H1 (cell line): ENCODE measurements around the gene GYPE. TPM values are rescaled to one million over a fixed set of nuclear protein-coding genes. Genes with fewer than 3 reads are reported as not detected.

Source experiments
- CTCF ChIA-PET: fragments of 300-600 bp; sonication (Branson Sonifier 250); formaldehyde crosslinking; loops from one replicate; lab custom pipeline; 2021; ENCODE audit not compliant: partially characterized antibody; lab: Charles Lee
- POLR2A ChIA-PET: fragments of 300-600 bp; sonication (Branson Sonifier 250); formaldehyde crosslinking; loops from one replicate; lab custom pipeline; 2021; ENCODE audit warnings: inconsistent platforms; ENCODE audit not compliant: partially characterized antibody; lab: Charles Lee
- DNase-seq, 2 experiments: peaks; one replicate each; pipeline versions ENCODE4 v3.0.0 to v3.0.0-alpha.2; 2010 to 2022; ENCODE audit warnings: low spot score in 2 of 2, low read depth in 1 of 2, mixed read lengths in 1 of 2
- FAIRE-seq: peaks from 2 replicates; lab custom pipeline; 2011; peaks lifted over from hg19 to GRCh38; lab: Jason Lieb, UNC
- H2AFZ ChIP-seq: 2 replicates; pipeline ENCODE4 v1.8.1; 2012; ENCODE audit warnings: low read length, inconsistent platforms
- H2AK5ac ChIP-seq: 2 replicates; pipeline ENCODE4 v1.6.1; 2013; ENCODE audit warnings: low read depth, low read length
- H2BK120ac ChIP-seq: replicated peaks from 2 replicates; pipeline ENCODE3; 2013; ENCODE audit warnings: low read depth, low read length, inconsistent platforms
- H2BK12ac ChIP-seq: 2 replicates; pipeline ENCODE4 v1.6.1; 2013; ENCODE audit warnings: low read depth, low read length
- H2BK15ac ChIP-seq: 2 replicates; pipeline ENCODE4 v1.6.1; 2013; ENCODE audit warnings: low read length
- H2BK20ac ChIP-seq: 2 replicates; pipeline ENCODE4 v1.6.1; 2013; ENCODE audit warnings: low read length
- H2BK5ac ChIP-seq: 2 replicates; pipeline ENCODE4 v1.6.1; 2013; ENCODE audit warnings: low read depth, low read length
- H3K14ac ChIP-seq: 2 replicates; pipeline ENCODE4 v1.6.1; 2013; ENCODE audit warnings: inconsistent platforms; ENCODE audit not compliant: insufficient read length
- H3K18ac ChIP-seq: 2 replicates; pipeline ENCODE4 v1.6.1; 2013; ENCODE audit warnings: low read length; ENCODE audit errors: extremely low read depth
- H3K23ac ChIP-seq: 2 replicates; pipeline ENCODE4 v1.6.1; 2013; ENCODE audit warnings: inconsistent platforms; ENCODE audit not compliant: insufficient read length
- H3K23me2 ChIP-seq: 2 replicates; pipeline ENCODE4 v1.6.1; 2013; ENCODE audit warnings: low read depth, low read length
- H3K27ac ChIP-seq: 2 replicates; pipeline ENCODE4 v1.6.1; 2011; ENCODE audit warnings: low read depth, low read length, inconsistent platforms
- H3K27me3 ChIP-seq, 4 experiments: replicated peaks in 1 of 4; 1 replicate in 1 of 4; 2 replicates in 3 of 4; pipeline versions ENCODE4 v1.6.1 to v1.8.1; 2011 to 2013; ENCODE audit warnings: low read length in 3 of 4, mild to moderate bottlenecking in 3 of 4, inconsistent platforms in 2 of 4, mixed read lengths in 2 of 4, moderate library complexity in 1 of 4; ENCODE audit not compliant: control insufficient read depth in 3 of 4, insufficient read depth in 3 of 4; ENCODE audit errors: extremely low read depth in 1 of 4
- H3K36me3 ChIP-seq, 4 experiments: 2 replicates each; pipeline versions ENCODE4 v1.6.1 to v1.8.1; 2011 to 2013; ENCODE audit warnings: mild to moderate bottlenecking in 4 of 4, low read length in 3 of 4, moderate library complexity in 2 of 4, control low read depth in 1 of 4, inconsistent platforms in 1 of 4; ENCODE audit not compliant: insufficient read depth in 4 of 4, control insufficient read depth in 2 of 4
- H3K4ac ChIP-seq: replicated peaks from 2 replicates; pipeline ENCODE3; 2013; ENCODE audit warnings: low read length, low read depth, mixed read lengths, inconsistent platforms; ENCODE audit not compliant: insufficient read length
- H3K4me1 ChIP-seq, 4 experiments: replicated peaks in 1 of 4; 1 replicate in 1 of 4; 2 replicates in 3 of 4; pipeline versions ENCODE4 v1.6.1 to v1.8.1; 2011 to 2013; ENCODE audit warnings: low read length in 3 of 4, inconsistent platforms in 2 of 4, mixed read lengths in 1 of 4; ENCODE audit not compliant: insufficient read depth in 4 of 4, control insufficient read depth in 3 of 4
- H3K4me2 ChIP-seq, 2 experiments: 2 replicates each; pipeline versions ENCODE4 v1.6.1 to v1.8.1; 2011 to 2013; ENCODE audit warnings: low read depth in 2 of 2, low read length in 2 of 2, control low read depth in 1 of 2, inconsistent platforms in 1 of 2, mild to moderate bottlenecking in 1 of 2; ENCODE audit not compliant: insufficient read depth in 1 of 2
- H3K4me3 ChIP-seq, 4 experiments: fragments of 200-600, 300-600 bp in 1 of 4; sonication (generic), shearing (Covaris generic), sonication (Bioruptor Twin) in 1 of 4; 2 replicates each; pipeline versions ENCODE4 v1.5.1 to v1.8.1; 2011 to 2016; ENCODE audit warnings: low read length in 4 of 4, low read depth in 3 of 4, control low read depth in 2 of 4, inconsistent platforms in 2 of 4, mild to moderate bottlenecking in 2 of 4, mixed read lengths in 1 of 4, moderate library complexity in 1 of 4; ENCODE audit not compliant: insufficient read depth in 2 of 4; ENCODE audit errors: extremely low read depth in 1 of 4
- H3K56ac ChIP-seq: replicated peaks from 2 replicates; pipeline ENCODE3; 2013; ENCODE audit warnings: low read depth, mild to moderate bottlenecking, mixed read lengths, low read length, inconsistent platforms; ENCODE audit not compliant: insufficient read length
- H3K79me1 ChIP-seq: 2 replicates; pipeline ENCODE4 v1.6.1; 2013; ENCODE audit warnings: low read depth, low read length, control low read depth
- H3K79me2 ChIP-seq, 2 experiments: 2 replicates each; pipeline versions ENCODE4 v1.6.1 to v1.8.1; 2012 to 2013; ENCODE audit warnings: low read length in 2 of 2, mild to moderate bottlenecking in 2 of 2, inconsistent platforms in 1 of 2; ENCODE audit not compliant: insufficient read depth in 2 of 2, control insufficient read depth in 1 of 2
- H3K9ac ChIP-seq, 4 experiments: replicated peaks in 1 of 4; 1 replicate in 1 of 4; 2 replicates in 3 of 4; pipeline versions ENCODE4 v1.6.1 to v1.8.1; 2011 to 2013; ENCODE audit warnings: low read depth in 3 of 4, low read length in 3 of 4, control low read depth in 2 of 4, mild to moderate bottlenecking in 2 of 4, moderate library complexity in 2 of 4, inconsistent platforms in 1 of 4; ENCODE audit errors: extremely low read depth in 1 of 4
- H3K9me3 ChIP-seq, 2 experiments: 2 replicates each; pipeline versions ENCODE4 v1.6.1 to v1.8.1; 2012 to 2013; ENCODE audit warnings: mild to moderate bottlenecking in 2 of 2, moderate library complexity in 2 of 2, control low read depth in 1 of 2, inconsistent platforms in 1 of 2, low read depth in 1 of 2, low read length in 1 of 2, mixed read lengths in 1 of 2; ENCODE audit not compliant: insufficient read depth in 2 of 2
- H4K20me1 ChIP-seq, 2 experiments: replicated peaks in 1 of 2; 2 replicates each; pipeline versions ENCODE3 to v1.8.1; 2011 to 2013; ENCODE audit warnings: inconsistent platforms in 2 of 2, low read length in 2 of 2, mild to moderate bottlenecking in 1 of 2; ENCODE audit not compliant: insufficient read depth in 2 of 2, control insufficient read depth in 1 of 2
- H4K5ac ChIP-seq: 2 replicates; pipeline ENCODE4 v1.6.1; 2013; ENCODE audit warnings: low read length, low read depth, mixed read lengths, inconsistent platforms; ENCODE audit not compliant: insufficient read length
- H4K8ac ChIP-seq: 2 replicates; pipeline ENCODE4 v1.8.0; 2013; ENCODE audit warnings: mild to moderate bottlenecking, moderate library complexity, low read length, inconsistent platforms; ENCODE audit not compliant: insufficient read depth; ENCODE audit errors: extremely low read depth
- H4K91ac ChIP-seq: replicated peaks from 2 replicates; pipeline ENCODE3; 2013; ENCODE audit warnings: low read length, mixed read lengths, inconsistent platforms; ENCODE audit not compliant: insufficient read length
- ASH2L ChIP-seq: fragments of 200-600, 300-600 bp; sonication (generic); IDR thresholded peaks from one replicate; pipeline ENCODE4 v1.7.1; 2017; ENCODE audit warnings: low read length
- BCL11A ChIP-seq, 2 experiments: IDR thresholded peaks; one replicate each; pipeline ENCODE4 v1.6.1; 2011; ENCODE audit warnings: low read depth in 2 of 2, low read length in 2 of 2, mild to moderate bottlenecking in 2 of 2
- CHD1 ChIP-seq: IDR thresholded peaks from 2 replicates; pipeline ENCODE4 v1.6.1; 2012; ENCODE audit warnings: low read depth, low read length, improper control_type of control experiment
- EGR1 ChIP-seq: IDR thresholded peaks from 2 replicates; pipeline ENCODE4 v1.6.1; 2011; ENCODE audit warnings: low read depth, low read length, borderline replicate concordance
- JUN ChIP-seq: IDR thresholded peaks from 2 replicates; pipeline ENCODE4 v1.6.1; 2011; ENCODE audit warnings: low read depth, mild to moderate bottlenecking, improper control_type of control experiment, low read length
- KDM4A ChIP-seq: IDR thresholded peaks from one replicate; pipeline ENCODE4 v1.7.1; 2012; ENCODE audit warnings: low read depth, mild to moderate bottlenecking, moderate library complexity, low read length, inconsistent platforms; ENCODE audit not compliant: severe bottlenecking
- KDM5A ChIP-seq: fragments of 200-600 bp; IDR thresholded peaks from 2 replicates; pipeline ENCODE4 v1.7.1; 2012; ENCODE audit warnings: mild to moderate bottlenecking, low read length, inconsistent platforms, mixed read lengths
- NANOG ChIP-seq: IDR thresholded peaks from 2 replicates; pipeline ENCODE4 v1.6.1; 2011; ENCODE audit warnings: low read length, low read depth, mild to moderate bottlenecking, inconsistent platforms; ENCODE audit not compliant: insufficient read depth, poor library complexity, severe bottlenecking
- RBBP5 ChIP-seq: IDR thresholded peaks from 2 replicates; pipeline ENCODE4 v1.7.1; 2012; ENCODE audit warnings: low read depth, mild to moderate bottlenecking, inconsistent platforms, low read length, moderate library complexity, borderline replicate concordance
- SIX5 ChIP-seq: IDR thresholded peaks from 2 replicates; pipeline ENCODE4 v1.6.1; 2011; ENCODE audit warnings: mild to moderate bottlenecking, low read depth, low read length
- SP1 ChIP-seq: IDR thresholded peaks from 2 replicates; pipeline ENCODE4 v1.6.1; 2011; ENCODE audit warnings: low read depth, low read length
- SP2 ChIP-seq: IDR thresholded peaks from 2 replicates; pipeline ENCODE4 v1.6.1; 2012; ENCODE audit warnings: mild to moderate bottlenecking, low read length, inconsistent platforms
- SP4 ChIP-seq: IDR thresholded peaks from 2 replicates; pipeline ENCODE4 v1.6.1; 2012; ENCODE audit warnings: low read length, inconsistent platforms
- polyA plus RNA-seq, 7 experiments: library from polyadenylated mRNA; depleted of rRNA in 3 of 7; stranded (reverse) in 5 of 7; unstranded in 2 of 7; fragments of >200 nt in 5 of 7; fragments of 200-250 nt in 2 of 7; gene quantifications; 1 replicate in 5 of 7; 2 replicates in 1 of 7; 4 replicates in 1 of 7; pipeline versions ENCODE4 v1.2.1 to v1.2.3, GENCODE V29; 2011 to 2013; ENCODE audit warnings: missing spikeins in 2 of 7, mixed read lengths in 2 of 7
- total RNA-seq: library from RNA; stranded (reverse); fragmentation: NEBNext Ultra II Directional; extraction: Animal tissue kit (Norgen Biotek cat#: 25700); gene quantifications from 2 replicates; pipeline ENCODE4 v1.2.1, GENCODE V29; 2021
- TF ChIP-seq, protein P1 (sequence below): IDR thresholded peaks from 2 replicates; pipeline ENCODE4 v1.6.1; 2012; ENCODE audit warnings: inconsistent platforms

GYPE gene
- total and polyA plus RNA-seq, 2 of the 8 experiments (the other 6 are each of a cell fraction or from before 2014, with no cell fraction given) = not detected

GRCh38 chr4:143883529-143883928 lies 21.8 kb downstream of the GYPE start:
- ChIA-PET POLR2A (no interaction called here), CTCF (no interaction called here)
- no peak overlapping the region for H3K4ac ChIP-seq
- H2BK20ac ChIP-seq = no peak overlapping the region
- H2AK5ac ChIP-seq = no peak overlapping the region
- H3K27me3 ChIP-seq = no peaks in the 10 kb centered on the region
- H2BK15ac ChIP-seq = no peak overlapping the region
- H4K5ac ChIP-seq = no peak overlapping the region
- H3K27ac ChIP-seq = no peak overlapping the region
- H3K9ac ChIP-seq = no peak overlapping the region
- H4K8ac ChIP-seq = no peak overlapping the region
- TF ChIP-seq KDM5A (no peak), JUN (no peak), BCL11A (IDR thresholded peaks at IDR 0.05; ENCODE audit: low read depth in 2 of 2, low read length in 2 of 2) (no peak), KDM4A (no peak), SP1 (no peak), SP4 (no peak), SP2 (no peak), ASH2L (no peak), CHD1 (no peak), RBBP5 (no peak), EGR1 (no peak), NANOG (no peak), SIX5 (no peak)
- TF ChIP-seq, protein P1, sequence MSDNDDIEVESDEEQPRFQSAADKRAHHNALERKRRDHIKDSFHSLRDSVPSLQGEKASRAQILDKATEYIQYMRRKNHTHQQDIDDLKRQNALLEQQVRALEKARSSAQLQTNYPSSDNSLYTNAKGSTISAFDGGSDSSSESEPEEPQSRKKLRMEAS = no peak
- FAIRE-seq (no peak), DNase-seq (no peak)
- H3K14ac ChIP-seq = no peak overlapping the region
- H2BK12ac ChIP-seq = no peak overlapping the region
- H4K20me1 ChIP-seq = no peaks in the 10 kb centered on the region
- no peaks in the 10 kb centered on the region for H3K4me1 ChIP-seq
- no peak overlapping the region for H3K56ac ChIP-seq
- H2BK5ac ChIP-seq = no peak overlapping the region
- H3K79me2 ChIP-seq = no peaks in the 10 kb centered on the region
- H2AFZ ChIP-seq = no peak overlapping the region
- H3K79me1 ChIP-seq = no peaks in the 10 kb centered on the region
- no peak overlapping the region for H3K18ac ChIP-seq
- no peaks in the 10 kb centered on the region for H3K36me3 ChIP-seq
- H3K4me2 ChIP-seq = no peak overlapping the region
- H3K9me3 ChIP-seq = no peaks in the 10 kb centered on the region
- H4K91ac ChIP-seq = no peak overlapping the region
- no peak overlapping the region for H2BK120ac ChIP-seq
- H3K4me3 ChIP-seq = no peak overlapping the region
- H3K23ac ChIP-seq = no peak overlapping the region
- no peaks in the 10 kb centered on the region for H3K23me2 ChIP-seq
